NB4 (cell line): ENCODE measurements around the gene ANKRD24.
A peak's percentile ranks its signal among the peaks of the same experiment; 100 is the strongest.

ENCODE experiments used
- DNase-seq: peaks from one replicate; pipeline ENCODE4 v3.0.0; 2010; ENCODE audit warnings: low read depth
- H3K4me3 ChIP-seq: one replicate; pipeline ENCODE4 v1.5.1; 2011; ENCODE audit warnings: mild to moderate bottlenecking, low read depth, low read length, moderate library complexity
- CTCF ChIP-seq: IDR thresholded peaks from one replicate; pipeline ENCODE4 v1.5.1; 2012; ENCODE audit warnings: low read depth, low read length
- MYC ChIP-seq: IDR thresholded peaks from 2 replicates; pipeline ENCODE4 v1.6.1; 2011; ENCODE audit warnings: low read depth, low read length
- POLR2A ChIP-seq: IDR thresholded peaks from 2 replicates; pipeline ENCODE4 v1.6.1; 2011; ENCODE audit warnings: mild to moderate bottlenecking; ENCODE audit not compliant: insufficient read length; ENCODE audit errors: extremely low read depth
- TF ChIP-seq, protein P1 (sequence below): IDR thresholded peaks from 2 replicates; pipeline ENCODE4 v1.6.1; 2011; ENCODE audit warnings: low read depth, low read length

ANKRD24 gene

DNA sequence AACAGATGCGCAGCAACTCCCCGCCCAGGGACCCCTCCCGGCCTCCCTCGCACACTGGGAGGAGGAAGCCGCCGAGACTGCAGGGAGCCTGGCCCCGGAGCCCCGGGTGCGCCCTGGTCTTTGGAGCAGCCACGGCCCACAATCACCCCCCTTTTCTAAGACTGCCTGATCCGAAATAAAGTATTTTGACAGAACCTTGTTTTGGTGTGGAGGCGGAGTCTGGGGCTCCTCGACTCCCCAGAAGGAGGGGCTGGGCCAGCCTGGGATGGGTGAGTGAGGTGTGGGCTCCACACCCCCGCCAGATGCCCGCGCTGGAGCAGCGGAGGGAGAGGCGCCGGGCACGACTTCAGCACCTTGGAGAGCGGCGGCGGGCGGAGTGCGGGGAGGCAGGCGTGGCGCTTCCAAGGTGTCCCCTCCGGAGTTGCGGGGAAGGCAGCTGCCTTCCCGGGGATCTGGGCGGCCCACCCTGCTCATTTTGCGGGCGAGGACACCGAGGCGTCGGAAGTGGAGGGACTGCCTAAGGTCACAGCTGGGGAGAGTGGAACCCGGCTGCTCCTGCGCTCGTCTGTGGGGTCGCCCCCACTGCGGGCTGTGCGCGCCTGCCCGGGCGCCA, 9.5 kb upstream of the ANKRD24 start:
- peak; percentile 47 for DNase-seq
- H3K4me3 ChIP-seq, result no peak overlapping the region
- TF ChIP-seq, protein P1, sequence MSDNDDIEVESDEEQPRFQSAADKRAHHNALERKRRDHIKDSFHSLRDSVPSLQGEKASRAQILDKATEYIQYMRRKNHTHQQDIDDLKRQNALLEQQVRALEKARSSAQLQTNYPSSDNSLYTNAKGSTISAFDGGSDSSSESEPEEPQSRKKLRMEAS, result peak; percentile 43
- TF ChIP-seq CTCF (no peak), POLR2A (no peak)

GRCh38 chr19:4173479-4174212, 8.8 kb upstream of the ANKRD24 start:
- no peak for TF ChIP-seq MYC
- TF ChIP-seq, protein P1, result no peak
- no peak for TF ChIP-seq POLR2A
- no peak for TF ChIP-seq CTCF
- H3K4me3 ChIP-seq, result no peak overlapping the region
- no peak for DNase-seq

GRCh38 chr19:4174213-4174894, 8.1 kb upstream of the ANKRD24 start:
- H3K4me3 ChIP-seq, result no peak overlapping the region
- no peak for DNase-seq
- TF ChIP-seq POLR2A (no peak), MYC (no peak), CTCF (no peak)
- TF ChIP-seq, protein P1, result no peak

DNA sequence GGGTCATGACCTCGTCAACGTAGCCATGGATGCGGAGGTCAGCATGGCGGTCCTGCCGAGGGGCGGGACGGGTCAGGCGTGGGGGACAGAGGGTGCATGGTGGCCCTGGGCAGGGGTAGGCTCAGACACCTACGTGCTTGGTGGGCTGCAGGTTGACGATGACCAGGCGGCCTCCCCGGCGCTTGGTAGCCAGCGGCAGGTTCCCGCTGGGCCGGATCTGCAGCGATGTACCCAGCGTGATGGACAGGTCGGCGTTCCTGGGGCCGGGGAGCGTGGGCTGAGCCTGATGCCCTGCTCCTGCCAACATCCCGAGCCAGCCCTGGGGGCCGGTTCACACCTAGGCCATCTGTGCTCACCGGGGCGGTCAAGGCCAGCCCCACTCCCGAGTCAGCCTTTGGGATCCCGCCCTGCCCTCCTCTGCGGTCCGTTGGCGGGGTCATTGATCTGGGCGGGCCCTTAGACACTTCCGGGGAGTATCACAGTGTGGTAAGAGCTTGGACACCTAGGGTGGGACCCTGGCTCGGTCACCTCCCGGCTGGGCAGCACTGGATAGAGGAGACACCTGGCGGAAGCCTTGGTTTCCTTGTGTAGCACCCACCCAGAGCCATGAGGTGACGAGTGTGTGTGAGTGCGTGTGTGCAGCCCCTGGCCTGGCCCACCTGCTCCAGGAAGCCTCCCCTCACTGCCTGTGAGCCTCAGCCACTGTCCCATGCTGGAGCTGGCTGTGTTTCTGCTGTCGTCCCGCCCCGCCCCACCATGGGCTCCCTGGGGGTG, 7.4 kb upstream of the ANKRD24 start:
- DNase-seq, result no peak
- no peak overlapping the region for H3K4me3 ChIP-seq
- TF ChIP-seq, protein P1, result no peak
- no peak for TF ChIP-seq CTCF
- no peak for TF ChIP-seq POLR2A

DNA sequence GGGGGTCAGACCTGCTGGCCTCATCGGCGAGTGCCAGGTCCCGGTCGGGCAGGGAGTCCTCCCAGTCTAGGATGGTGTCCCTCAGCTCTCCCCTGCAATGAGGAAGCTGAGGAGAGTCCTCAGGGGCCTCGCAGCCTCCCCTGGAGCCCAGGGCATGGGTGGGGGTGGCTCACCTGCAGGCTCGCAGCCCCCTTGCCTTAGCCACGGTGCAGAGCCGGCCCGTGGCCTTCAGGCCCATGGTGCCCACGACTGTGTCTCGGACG, 6.9 kb upstream of the ANKRD24 start:
- DNase-seq, result no peak
- TF ChIP-seq MYC (no peak), CTCF (no peak), POLR2A (no peak)
- TF ChIP-seq, protein P1, result no peak
- H3K4me3 ChIP-seq, result no peak overlapping the region
